ENCODE measurements around the gene MUSK.

MUSK gene

DNA sequence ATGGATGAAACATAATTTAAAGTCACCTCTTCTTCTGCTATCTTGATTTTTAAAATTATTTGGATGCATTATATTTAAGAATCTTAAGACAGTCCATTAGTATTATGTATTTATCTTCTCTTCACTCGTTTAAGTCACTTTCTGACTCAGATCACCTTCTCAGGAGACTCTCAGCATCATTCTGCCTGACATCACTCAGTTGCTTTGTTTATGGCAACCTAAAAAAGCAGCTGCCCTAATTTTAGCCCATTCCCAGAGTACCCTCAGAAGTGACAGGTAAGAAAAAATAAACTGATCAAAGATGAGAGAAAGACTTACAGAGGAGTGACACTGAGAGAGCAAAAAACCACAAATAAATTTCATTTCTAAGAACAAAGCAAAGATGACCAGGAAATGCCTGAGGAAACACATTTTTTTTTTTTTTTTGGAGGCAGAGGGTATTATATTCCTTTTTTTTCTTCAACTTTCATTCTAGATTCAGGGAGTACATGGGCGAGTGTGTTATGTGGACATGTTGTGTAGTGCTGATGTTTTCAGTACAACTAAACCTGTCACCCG is 140.5 kb downstream of the MUSK start:
- H3K27me3 ChIP-seq (replicated peaks; ENCODE audit: control insufficient read depth, insufficient read depth, low read length): no peaks in the 10 kb centered on the region
- no peaks in the 10 kb centered on the region for H3K36me3 ChIP-seq (ENCODE audit: control insufficient read depth, insufficient read depth, low read length)
- TF ChIP-seq, protein P1, sequence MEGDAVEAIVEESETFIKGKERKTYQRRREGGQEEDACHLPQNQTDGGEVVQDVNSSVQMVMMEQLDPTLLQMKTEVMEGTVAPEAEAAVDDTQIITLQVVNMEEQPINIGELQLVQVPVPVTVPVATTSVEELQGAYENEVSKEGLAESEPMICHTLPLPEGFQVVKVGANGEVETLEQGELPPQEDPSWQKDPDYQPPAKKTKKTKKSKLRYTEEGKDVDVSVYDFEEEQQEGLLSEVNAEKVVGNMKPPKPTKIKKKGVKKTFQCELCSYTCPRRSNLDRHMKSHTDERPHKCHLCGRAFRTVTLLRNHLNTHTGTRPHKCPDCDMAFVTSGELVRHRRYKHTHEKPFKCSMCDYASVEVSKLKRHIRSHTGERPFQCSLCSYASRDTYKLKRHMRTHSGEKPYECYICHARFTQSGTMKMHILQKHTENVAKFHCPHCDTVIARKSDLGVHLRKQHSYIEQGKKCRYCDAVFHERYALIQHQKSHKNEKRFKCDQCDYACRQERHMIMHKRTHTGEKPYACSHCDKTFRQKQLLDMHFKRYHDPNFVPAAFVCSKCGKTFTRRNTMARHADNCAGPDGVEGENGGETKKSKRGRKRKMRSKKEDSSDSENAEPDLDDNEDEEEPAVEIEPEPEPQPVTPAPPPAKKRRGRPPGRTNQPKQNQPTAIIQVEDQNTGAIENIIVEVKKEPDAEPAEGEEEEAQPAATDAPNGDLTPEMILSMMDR (IDR thresholded peaks at IDR 0.05; ENCODE audit: insufficient read depth, low read length, poor library complexity, severe bottlenecking): no peak
- H3K4me3 ChIP-seq (replicated peaks; ENCODE audit: low read depth, low read length): peak overlapping the region; percentile 27
- DNase-seq (ENCODE audit: extremely low read depth, insufficient read length): no peak

DNA sequence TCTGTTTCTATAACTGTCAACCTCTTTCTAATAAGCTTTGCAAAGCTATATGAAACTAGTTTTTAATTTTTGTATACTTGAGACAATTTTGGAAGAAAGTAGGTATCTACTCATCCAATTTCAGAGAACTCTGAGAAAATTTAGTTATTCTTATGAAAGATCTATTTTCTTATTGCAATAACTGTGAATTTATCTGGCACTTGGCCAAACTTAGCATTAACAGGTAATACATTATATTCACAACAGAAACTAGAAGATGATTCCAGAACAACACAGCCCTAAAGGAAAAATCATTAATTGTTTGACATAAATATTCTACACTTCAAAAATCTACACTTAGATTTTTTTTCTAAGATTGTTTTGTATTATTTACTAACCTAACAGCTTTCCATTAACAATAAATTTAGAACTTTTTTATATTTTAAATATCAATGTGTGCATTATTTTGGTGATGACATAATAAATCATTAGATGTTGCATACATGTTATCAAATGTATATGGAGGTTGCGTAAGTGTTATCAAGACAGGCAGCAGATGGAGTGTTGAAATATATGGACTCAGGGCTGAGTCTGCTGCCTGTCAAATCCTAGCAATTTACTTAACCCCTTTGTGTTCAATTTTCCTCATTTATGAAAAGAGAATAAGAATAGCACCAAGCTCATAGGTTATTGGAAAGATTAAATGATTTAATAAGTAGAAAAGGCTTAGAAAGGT is 141.8 kb downstream of the MUSK start:
- no peak overlapping the region for H3K4me3 ChIP-seq (replicated peaks; ENCODE audit: low read depth, low read length)
- H3K36me3 ChIP-seq (ENCODE audit: control insufficient read depth, insufficient read depth, low read length): no peaks in the 10 kb centered on the region
- DNase-seq (ENCODE audit: extremely low read depth, insufficient read length): no peak
- H3K27me3 ChIP-seq (replicated peaks; ENCODE audit: control insufficient read depth, insufficient read depth, low read length): no peaks in the 10 kb centered on the region
- TF ChIP-seq, protein P1 (IDR thresholded peaks at IDR 0.05; ENCODE audit: insufficient read depth, low read length, poor library complexity, severe bottlenecking): no peak

DNA sequence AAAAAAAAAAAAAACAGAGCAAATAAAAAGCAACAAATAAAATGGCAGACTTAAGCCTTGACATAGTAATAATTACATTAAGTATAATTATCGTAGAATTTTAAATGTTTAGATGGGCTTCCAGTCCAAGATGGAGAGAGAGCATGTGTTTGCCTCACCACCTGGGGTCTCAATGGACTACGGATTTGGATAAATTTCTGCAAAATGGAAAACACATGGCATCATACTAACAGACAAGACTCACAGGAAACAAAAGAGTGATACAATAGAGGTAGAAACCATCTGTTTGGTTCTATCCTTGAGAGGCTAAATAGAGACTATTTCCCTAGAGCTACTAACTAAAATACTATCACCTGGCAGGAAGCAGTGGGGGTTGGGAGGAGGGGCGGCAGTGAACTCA is 144.3 kb downstream of the MUSK start:
- TF ChIP-seq, protein P1 (IDR thresholded peaks at IDR 0.05; ENCODE audit: insufficient read depth, low read length, poor library complexity, severe bottlenecking): no peak
- DNase-seq (ENCODE audit: extremely low read depth, insufficient read length): no peak

DNA sequence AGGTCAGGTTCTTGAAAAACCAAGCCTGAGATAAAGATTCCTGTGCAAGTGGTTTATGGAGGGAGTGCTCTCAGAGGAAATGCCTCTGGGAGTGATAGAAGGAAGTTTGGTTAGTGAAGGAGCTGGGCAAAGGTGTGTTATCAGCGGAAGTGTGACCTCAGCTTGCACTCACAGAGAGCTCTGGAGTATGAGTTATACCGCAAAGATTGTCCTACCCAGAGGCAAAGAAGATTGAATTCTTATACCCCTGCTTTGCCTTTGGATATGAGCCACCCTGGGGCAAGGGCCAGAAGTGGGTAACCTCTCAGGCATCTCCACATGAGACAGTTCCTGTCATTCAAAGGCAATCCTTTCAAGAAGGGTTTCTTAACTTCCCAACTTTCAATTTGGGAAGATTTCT is 145.6 kb downstream of the MUSK start:
- TF ChIP-seq, protein P1 (IDR thresholded peaks at IDR 0.05; ENCODE audit: insufficient read depth, low read length, poor library complexity, severe bottlenecking): no peak
- Histone ChIP-seq H3K27me3 (replicated peaks; ENCODE audit: control insufficient read depth, insufficient read depth, low read length) (no peaks in the 10 kb centered on the region), H3K4me3 (replicated peaks; ENCODE audit: low read depth, low read length) (no peak overlapping the region), H3K36me3 (ENCODE audit: control insufficient read depth, insufficient read depth, low read length) (no peaks in the 10 kb centered on the region)
- DNase-seq (ENCODE audit: extremely low read depth, insufficient read length): no peak

More for the DNA sequence above, 144.3 kb downstream of the MUSK start:
- Histone ChIP-seq H3K27me3 (replicated peaks; ENCODE audit: control insufficient read depth, insufficient read depth, low read length) (no peaks in the 10 kb centered on the region), H3K4me3 (replicated peaks; ENCODE audit: low read depth, low read length) (no peak overlapping the region), H3K36me3 (ENCODE audit: control insufficient read depth, insufficient read depth, low read length) (no peaks in the 10 kb centered on the region)

DNA sequence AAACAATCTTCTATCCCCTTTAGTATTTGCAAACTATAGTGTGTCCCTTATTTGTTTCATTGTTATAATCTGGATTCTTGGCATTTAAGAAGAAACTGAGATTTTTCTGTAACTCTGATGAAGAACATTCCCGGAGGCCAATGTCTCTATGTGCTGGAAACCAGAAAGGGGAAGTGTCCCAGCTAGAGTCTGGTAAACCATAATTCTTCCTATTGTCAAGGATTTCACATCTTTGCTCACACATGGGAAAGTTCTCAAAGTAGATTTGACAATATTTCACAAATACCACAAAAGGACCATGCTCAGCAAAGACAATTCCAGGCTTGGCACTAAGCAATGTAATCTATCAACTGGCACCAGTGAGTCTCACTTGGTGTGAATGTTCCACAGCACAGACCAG is 146.8 kb downstream of the MUSK start:
- H3K27me3 ChIP-seq (replicated peaks; ENCODE audit: control insufficient read depth, insufficient read depth, low read length): no peaks in the 10 kb centered on the region
- DNase-seq (ENCODE audit: extremely low read depth, insufficient read length): no peak
- no peaks in the 10 kb centered on the region for H3K36me3 ChIP-seq (ENCODE audit: control insufficient read depth, insufficient read depth, low read length)
- TF ChIP-seq, protein P1 (IDR thresholded peaks at IDR 0.05; ENCODE audit: insufficient read depth, low read length, poor library complexity, severe bottlenecking): no peak
- no peak overlapping the region for H3K4me3 ChIP-seq (replicated peaks; ENCODE audit: low read depth, low read length)
